ENCODE measurements around the gene RPS6KA4.

DNA sequence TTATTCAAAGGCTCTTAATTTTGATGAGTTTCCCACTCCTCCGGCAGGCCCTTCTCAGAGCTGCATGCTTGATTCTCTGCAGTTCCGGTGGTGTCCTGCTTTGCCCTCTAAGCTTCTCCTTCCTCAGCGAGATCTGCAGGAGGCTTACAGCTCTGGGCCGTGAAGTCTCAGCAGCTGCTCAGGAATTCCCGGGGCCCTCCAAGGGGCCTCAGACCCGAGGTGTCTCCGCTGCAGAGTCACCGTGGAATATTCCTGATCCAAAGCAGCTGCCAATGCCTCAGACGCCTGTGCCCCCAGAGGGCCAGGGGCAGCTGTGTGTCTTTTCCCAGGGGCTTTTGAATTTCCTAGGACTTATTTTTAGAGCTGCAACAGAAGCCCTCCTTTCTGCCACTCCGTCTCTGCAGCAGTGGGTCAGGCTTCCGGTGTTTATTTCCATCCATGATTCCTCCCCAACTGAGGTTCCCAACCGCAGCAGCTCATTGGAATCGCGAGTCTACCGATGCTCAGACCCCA, 37.2 kb downstream of the RPS6KA4 start:
- TF ChIP-seq POLR2A (IDR thresholded peaks at IDR 0.05; ENCODE audit: low read length) (no peak), GATA1 (IDR thresholded peaks at IDR 0.05; ENCODE audit: low read depth, low read length) (no peak)

Measured in erythroblast (primary cell).